UCSD-AML1 (cell line): Measurements from ENCODE around the gene FNDC3A.
"Not testable (repeated sequence)": the region's sequence is repeated elsewhere in the genome, so short reads cannot be mapped to it uniquely, and the experiment has no call there.

Source experiments
- DNase-seq: peaks from one replicate; lab custom pipeline; 2025; ENCODE audit not compliant: unreplicated experiment; lab: John Stamatoyannopoulos, UW

Gene FNDC3A

DNA sequence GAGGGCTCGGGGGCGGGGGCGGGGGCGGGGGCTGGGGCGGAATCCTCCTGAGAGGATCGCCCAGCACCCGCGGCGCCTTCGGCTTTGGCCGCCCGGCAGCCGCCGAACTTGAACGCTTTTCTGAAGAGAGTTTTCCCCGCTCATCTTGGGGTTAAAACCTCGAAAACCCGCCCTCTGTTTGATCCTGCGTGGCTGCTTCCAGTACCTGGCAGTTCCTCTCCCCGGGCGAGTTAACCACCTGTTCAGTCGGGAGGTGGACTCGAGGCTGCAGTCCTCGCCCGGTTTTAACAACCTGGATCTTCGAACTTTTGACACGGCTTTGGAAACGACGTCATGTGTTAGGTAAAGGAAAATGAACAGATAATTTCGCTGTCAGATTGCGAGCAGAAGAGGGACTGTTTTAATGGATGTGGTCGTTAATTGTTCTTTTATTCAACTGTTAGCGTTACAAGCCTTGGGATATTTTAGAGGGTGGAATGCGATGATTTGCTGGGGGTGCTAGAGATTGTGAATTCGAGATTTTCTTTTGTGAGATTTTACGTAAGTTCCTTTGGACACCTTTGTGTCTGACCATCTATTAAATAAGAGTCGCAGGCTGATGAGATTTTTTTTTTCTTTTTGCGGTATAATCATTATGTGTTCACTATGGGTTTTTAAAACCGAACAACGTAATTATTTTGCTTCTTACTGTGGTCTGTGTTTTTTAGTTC lies 1.0 kb downstream of the FNDC3A start:
- no peak for DNase-seq

DNA sequence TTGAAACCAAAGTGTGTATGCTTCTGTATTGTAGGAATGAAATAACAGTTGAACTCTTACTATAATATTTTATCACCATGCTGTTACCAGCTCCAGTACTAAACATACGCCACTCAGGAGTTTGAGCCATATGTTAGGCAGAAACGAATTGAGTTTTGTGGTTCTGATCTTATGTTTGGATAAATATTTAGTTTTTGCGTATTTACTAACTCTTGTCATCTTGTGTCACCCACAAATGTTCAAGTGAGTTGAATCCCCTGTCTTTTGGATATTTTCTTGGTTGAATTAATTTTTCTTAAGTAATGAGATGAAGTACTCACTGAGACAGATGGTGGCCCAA lies 1.5 kb downstream of the FNDC3A start:
- no peak for DNase-seq

DNA sequence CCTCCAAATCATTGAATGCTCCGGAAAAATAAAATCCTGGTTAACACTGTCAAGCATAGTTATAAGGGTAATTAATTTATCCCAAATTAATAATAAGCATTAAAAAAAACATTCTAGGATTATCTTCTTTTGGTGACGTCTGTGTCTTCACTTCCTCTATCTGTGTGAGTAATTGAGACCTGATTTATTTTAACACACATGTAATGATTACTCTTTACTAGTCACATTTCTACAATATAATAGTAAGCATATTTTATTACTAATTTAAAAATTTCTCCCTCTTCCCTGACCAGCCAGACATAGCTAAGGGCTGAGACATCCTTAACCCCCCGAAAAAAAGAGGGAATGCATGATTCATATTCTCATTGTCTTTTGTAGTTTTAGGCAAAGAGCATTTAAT lies 2.3 kb downstream of the FNDC3A start:
- no peak for DNase-seq

DNA sequence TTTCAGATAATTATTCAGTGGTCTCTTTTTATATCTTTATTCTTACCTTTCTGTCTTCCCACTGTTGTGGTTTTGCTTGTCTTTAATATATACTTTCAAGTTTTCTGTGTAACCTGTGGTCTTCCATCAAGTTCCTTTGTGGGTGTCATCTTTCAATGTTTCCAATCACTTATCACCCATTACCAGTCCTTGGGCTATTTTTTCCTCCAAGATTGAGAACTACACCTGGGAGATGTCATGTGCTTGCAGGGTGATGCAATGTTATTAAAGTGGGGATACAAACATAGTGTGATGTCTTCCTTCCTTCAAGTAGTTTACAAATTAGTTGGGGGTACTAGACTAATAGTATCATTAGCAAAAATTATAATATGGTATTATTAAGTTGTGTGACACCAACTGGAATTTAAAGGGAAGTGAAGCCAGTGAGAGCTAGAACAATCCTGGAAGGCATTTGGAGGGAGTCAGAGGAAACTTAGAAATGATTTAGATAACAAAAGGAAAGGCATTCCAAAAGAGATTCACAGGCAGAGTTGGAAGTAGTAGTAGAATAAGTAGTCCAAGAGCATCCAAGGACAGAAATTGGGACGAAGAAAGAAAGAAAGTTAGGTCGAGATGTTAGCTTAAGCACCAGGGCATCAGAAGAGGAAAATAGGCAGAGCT lies 3.4 kb downstream of the FNDC3A start:
- no peak for DNase-seq

DNA sequence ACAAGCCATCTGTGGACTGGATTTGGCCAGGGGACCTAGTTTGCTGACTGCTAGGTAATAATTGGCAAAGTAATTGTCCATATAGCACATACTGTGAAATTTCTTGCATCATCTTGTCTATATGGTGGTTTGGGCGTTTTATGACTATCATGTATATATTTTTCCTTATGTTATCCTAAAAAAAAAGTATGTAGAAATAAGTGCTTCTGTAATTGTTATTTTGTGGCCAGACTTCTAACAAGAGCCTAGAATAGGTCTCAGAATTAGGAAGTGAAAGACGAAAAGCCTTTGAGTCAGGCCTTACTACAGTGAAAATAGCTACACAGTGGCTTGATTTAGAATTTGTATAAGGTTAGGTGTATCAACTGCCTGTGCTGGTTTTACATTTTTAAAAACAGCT lies 4.2 kb downstream of the FNDC3A start:
- DNase-seq, result no peak

DNA sequence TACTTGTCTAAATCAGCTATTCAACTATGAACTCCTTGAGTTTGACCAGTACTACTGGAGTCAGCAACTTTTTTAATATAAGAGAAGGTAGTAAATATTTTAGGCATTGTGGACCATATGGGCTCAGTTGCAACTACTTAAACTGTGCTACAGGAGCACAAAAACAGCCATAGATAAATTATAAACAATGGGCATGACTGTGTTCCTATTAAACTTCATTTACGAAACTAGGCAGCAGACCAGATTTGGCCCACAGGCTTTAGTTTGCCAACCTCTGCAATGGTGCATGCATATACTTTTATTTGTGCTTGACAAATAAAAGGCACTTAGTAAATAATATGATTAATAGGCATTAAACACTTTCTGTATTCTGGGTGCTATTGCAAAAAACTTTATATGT lies 7.6 kb downstream of the FNDC3A start:
- no peak for DNase-seq

DNA sequence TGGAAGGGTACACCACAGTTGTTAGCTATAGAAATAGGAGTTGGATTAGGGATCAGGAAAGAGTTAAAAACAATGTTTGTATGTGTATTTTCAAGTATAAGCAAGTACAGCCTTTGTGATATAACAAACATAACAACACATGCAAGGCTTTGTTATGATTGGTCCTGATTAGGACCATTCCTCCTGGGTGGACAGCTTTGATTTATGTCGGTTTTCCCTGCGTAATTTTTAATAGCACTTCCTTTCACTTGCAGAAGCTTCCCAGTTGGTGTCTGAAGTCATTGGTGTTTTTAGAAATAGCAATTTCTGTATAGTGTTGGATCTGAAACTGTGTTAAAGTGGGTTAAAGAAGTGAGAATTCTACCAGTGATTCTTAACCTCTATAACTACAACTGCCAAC lies 10.0 kb downstream of the FNDC3A start:
- no peak for DNase-seq

DNA sequence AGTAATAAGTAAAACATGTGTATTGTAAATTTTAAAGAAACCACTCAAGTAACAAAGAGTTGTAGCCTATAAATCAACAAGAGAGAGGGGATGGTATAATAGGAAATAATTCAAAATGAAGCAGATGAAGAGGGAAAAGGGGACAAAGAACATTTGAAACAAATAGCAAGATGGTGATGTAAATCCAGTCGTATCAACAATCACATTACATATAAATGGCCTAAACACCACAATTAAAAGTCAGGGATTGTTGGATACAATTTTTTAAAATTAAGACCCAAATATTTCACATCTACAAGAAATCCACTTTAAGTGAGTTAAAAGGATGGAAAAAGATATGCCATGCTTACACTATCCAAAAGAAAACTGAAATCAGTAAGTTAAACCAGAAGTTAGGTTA lies 15.2 kb downstream of the FNDC3A start:
- DNase-seq, result no peak

DNA sequence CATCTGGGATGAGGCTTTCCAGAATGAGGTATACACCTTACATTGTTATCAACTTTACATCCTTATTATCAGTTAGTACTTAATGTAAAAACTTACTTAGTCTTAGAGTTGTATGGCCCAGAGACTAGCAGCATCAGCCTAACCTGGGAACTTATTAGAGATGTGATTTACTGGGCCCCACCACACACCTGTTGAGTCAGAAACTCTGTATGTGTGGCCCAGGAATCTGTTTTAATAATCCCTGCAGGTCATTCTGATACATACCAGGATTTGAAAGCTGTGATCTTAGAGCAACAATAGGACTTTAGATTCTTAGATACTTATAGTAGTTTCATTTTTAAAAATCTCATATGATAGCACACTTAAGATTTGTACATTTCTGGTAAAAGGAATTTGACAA lies 17.4 kb downstream of the FNDC3A start:
- no peak for DNase-seq

DNA sequence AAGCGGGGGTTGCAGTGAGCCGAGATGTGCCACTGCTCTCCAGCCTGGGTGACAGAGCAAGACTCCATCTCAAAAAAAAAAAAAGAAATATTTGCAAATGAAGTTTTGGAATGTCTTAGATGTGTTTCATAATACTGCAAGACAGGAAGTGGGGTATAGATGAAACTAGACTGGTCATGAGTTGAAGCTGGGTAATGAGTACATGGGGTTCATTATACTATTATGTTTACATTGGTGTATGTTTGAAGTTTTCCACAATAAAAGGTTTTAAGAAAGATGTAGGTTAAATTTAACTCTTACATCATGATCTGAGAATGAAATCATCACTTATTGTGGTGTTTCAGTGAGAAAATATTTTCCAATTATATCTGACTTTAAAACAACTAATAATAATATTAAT lies 19.0 kb downstream of the FNDC3A start:
- DNase-seq, result no peak

DNA sequence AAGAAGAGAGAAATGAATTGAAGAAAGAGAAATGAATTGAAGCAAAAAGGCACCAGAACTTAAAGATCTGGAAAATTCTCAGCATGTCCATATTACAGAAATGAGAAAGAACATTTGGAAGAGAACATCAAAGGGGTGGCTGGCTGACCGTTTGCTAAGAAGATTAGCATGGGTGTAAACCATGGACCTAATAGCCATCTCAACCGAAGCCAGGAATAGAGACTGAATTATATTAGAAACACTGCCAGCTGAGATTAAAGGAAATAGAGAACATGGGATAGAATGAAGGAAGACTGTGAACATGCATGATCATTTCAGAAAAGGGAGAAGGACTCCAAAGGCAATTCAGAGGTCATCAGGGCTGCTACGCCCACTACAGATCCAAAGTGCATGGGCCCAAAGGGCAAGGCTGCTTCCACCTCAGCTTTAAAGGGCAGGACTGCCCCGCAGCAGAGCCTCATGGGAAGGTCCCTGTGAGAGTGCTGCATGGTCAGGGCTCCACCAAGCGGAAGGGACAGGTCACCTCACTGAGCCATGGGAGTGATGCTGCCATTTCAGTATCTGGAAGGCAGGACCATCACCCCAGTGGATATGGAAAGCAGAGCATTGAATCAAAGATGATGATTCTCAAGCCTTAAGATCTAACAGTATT lies 23.1 kb downstream of the FNDC3A start:
- DNase-seq, result no peak

DNA sequence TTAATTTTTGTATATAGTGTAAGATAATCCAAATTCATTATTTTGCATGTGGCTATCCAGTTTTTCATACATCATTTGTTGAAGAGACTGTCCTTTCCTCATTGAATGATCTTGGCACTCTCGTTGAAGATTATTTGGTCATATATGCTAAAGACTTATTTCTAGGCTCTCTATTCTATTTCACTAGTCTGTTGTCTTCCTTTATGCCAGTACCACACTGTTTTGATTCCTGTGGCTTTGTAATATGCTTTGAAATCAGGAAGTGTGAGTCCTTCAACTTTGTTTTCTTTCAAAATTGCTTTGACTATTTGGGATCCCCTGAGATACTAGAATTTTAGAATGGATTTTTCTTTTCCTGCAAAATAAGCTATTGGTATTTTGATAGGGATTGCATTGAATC lies 24.5 kb downstream of the FNDC3A start:
- no peak for DNase-seq

DNA sequence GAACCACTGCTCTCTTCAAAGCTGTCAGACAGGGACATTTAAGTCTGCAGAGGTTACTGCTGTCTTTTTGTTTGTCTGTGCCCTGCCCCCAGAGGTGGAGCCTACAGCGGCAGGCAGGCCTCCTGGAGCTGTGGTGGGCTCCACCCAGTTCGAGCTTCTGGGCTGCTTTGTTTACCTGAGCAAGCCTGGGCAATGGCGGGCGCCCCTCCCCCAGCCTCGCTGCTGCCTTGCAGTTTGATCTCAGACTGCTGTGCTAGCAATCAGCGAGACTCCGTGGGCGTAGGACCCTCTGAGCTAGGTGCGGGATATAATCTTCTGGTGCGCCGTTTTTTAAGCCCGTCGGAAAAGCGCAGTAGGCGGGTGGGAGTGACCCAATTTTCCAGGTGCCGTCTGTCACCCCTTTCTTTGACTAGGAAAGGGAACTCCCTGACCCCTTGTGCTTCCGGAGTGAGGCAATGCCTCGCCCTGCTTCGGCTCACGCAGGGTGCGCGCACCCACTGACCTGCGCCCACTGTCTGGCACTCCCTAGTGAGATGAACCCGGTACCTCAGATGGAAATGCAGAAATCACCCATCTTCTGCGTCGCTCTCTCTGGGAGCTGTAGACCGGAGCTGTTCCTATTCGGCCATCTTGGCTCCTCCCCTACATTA lies 43.4 kb downstream of the FNDC3A start:
- DNase-seq, result not testable (repeated sequence)

DNA sequence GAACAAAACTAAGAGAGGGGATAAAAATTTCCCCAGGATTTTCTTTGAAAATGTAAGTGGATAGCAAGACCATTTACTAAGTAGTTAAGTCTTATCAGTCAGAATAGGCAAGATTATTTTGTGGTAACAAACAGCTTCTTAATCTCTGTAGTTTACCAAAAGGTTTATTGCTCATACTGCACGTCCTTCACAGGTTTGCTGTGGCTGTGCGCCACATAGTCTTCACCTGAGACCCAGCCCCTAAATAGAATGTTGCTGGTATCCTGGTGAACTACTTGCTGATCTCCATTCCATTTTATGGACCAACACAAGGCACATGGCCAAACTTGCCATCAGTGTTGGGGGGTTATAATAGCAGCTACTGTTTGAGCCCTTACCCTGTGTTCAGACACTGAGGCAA lies 44.6 kb downstream of the FNDC3A start:
- DNase-seq, result no peak

DNA sequence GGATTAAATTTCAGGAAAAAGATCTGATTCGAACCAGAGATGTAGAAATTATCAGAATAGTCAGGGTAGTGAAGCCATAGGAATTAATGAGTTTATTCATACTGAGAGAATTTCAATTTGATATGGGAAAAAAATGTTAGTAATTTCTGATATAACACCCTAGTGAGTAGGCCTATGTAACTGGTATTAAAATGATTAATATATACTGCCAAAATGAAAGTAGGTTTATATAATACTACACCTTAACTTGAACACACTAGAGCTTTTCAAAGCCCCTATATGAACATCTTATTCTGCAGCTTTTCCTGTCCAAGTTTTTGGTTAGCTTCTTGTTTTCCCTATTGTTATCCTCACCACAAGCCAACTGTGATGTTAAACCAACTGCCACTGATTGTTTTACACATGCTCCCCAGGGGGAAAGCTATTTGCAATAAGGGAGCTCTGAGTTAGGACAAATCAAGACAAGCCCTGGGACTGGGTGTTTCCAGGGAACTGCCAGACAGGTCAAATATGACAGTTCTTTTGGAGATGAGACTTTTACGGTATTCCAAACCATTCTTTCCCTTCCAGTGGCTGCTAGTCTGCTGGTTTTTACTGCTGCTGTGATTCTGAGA lies 45.3 kb downstream of the FNDC3A start:
- no peak for DNase-seq

DNA sequence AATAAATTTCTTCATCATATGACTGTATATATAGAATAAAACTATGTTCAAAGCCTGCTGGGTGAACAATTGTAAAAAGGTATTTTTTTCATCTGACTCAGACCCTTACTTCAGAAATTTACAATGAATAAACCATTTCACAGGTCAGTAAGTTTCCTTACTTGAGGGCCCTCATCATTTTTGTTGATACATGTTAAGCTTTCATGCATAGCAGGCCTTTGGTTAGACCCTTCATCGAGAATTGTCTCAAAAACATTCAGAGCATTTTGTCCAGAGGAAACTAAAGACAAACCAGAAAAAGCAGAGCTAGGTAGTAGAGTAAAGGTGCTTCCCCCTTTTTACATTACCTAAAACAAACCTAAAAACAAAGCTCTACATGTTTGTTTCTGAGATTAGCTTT lies 46.2 kb downstream of the FNDC3A start:
- no peak for DNase-seq

DNA sequence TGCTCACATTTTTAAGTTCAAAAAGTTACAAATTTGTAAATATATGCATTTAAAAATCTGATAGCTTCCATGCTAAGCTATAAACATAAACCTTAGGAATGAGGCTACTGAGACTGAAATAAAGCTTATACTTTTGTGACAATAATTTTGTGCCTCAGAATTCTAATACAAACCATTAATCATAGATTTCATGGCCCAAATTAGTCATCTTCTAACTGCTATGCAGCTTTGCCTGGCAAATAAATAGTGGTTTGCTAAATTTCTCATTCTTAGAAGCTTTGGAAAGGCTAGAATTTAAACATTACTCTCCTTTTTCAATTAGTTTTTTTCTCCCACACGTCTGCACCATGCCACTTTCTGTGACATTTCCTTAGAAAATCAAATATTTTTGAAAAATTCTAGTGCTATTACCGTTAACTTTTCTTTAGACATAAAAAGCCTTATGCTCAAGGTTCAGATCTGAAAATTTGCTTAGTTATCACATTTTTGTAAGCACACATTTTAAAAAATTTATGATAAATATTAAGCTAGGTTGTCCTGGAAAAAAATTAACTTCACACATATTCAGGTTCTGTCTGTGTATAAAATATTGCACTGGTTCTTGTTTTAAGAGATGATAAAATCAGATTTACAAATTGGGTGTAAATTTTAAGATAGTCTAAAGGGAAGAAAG lies 46.9 kb downstream of the FNDC3A start:
- DNase-seq, result no peak

DNA sequence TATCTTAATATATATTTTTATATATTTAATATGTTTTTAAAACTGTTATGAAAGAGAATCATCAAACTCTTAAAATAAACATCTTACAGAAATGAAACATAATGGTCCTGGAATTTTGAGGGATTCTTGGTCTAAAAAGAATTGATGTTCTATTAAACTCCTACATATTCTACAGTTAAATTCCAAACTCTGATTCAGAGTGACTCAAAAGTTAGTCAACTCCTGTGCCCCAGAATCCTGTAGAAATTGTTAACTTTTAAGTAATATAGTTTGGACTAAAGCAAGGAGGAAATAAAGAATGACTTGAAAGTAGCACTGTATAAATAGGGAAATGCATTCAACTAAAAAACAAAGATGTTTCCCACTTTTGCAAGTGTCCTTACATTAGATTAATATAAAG lies 47.7 kb downstream of the FNDC3A start:
- no peak for DNase-seq

DNA sequence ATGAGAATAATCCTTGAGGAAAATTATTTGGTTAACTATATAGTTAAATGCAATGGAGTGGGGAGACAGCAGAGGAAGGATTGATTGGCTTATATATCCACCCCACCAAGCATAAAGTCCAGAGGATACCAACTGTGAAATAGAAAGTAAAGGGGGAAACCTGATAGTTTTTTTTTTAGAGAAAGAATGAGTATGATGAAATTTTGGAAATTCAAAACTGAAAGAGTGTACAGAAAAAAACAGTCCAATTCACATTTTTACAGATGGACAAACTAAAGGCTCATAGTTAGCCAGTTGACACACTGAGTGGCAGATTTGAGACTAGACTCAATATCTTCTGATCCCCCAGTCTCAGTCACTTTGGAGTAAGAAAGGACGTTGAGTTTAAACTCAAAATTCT lies 51.1 kb downstream of the FNDC3A start:
- no peak for DNase-seq

DNA sequence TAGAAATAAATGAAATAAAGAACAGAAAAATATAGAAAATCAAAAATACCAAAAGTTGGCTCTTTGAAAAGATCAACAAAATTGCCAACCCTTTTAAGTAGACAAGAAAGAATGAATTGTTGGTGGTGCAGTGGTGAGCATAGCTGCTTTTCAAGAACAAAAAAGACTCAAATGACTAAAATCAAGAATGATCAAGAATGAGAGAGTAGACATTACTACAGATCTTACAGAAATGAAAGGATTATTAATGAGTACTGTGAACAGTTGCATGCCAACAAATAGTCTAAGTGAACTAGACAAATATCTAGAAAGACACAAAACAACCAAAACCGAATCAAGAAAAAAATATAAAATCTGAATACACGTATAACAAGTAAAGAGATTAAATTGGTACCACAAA lies 53.9 kb downstream of the FNDC3A start:
- no peak for DNase-seq

DNA sequence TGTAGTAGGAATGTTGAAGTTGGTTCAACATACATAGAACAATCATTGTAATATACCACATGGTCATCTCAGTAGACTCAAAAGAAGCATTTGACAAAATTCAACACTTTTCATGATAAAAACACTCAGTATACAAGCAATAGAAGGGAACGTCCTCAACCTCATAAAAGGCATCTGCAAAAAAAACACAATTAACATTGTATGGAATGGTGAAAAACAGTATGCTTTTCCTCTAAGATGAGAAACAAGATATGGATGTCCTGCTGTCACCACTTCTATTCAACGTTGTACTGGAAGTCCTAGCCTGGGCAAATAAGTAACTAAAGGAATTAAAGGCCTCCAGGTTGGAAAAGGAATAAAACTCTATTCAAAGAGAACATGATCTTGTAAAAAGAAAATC lies 54.5 kb downstream of the FNDC3A start:
- no peak for DNase-seq
